GM21528 (cell line): Measurements from ENCODE around the gene ZG16B.

ENCODE experiments used
- ATAC-seq: cut with Tn5 transposase; IDR thresholded peaks from one replicate; pipeline ENCODE4 v1.9.1; 2021; ENCODE audit warnings: mild to moderate bottlenecking, moderate library complexity; ENCODE audit not compliant: unreplicated experiment, low FRiP score

The ZG16B gene

DNA sequence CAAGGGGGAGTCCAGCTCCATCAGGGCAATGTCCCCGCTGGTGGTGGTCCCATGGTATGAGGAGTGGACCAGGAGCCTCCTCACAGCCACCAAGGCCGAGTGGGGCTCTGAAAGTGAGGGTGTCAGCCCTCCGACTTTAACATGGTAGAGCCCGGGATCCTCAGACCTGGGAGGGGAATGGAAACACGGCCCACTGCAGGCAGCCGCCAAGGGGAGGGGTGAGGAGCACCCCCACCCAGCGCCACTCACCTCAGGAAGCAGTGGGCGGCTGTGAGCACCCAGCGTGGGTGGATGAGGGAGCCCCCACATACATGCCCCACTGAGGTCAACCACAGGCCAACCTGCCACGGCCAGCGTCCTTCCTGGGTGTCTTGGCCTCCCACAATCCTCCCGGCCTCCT lies 10.8 kb downstream of the ZG16B start:
- ATAC-seq, result no peak

DNA sequence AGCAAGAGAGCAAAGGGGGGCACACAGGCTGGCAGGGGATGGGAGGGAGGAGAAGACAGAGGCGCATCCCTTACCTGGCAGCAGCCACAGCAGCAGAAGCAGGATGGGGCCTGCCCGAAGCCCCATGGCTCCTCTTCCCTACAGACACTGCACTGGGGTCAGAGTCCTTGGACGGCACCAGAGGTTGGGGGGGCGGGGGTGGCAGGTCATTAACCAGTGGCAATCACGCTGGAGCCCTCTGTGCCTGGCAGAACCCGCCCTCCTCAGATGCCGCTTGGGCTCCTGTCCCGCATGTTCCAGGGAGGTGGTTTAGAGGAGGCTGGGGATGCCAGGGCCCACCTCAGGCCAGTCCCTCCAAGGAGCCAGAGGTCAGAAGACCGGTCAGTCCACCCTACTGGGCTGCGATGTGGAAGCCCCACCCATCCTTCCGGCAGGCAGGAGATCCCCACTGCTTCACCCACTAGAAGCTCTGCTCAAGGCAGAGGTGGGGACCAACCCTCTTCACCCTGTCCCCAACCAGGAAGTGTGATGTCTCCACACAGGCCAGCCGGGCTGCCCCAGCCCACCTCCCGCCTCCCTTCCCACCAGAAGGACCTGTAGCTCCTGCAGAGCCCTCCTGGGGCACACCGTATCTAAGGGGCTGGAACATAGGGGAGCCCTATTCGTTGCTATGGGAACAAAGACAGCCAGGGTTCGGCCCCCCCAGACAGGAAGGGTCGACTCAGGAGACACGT lies 11.7 kb downstream of the ZG16B start:
- no peak for ATAC-seq

DNA sequence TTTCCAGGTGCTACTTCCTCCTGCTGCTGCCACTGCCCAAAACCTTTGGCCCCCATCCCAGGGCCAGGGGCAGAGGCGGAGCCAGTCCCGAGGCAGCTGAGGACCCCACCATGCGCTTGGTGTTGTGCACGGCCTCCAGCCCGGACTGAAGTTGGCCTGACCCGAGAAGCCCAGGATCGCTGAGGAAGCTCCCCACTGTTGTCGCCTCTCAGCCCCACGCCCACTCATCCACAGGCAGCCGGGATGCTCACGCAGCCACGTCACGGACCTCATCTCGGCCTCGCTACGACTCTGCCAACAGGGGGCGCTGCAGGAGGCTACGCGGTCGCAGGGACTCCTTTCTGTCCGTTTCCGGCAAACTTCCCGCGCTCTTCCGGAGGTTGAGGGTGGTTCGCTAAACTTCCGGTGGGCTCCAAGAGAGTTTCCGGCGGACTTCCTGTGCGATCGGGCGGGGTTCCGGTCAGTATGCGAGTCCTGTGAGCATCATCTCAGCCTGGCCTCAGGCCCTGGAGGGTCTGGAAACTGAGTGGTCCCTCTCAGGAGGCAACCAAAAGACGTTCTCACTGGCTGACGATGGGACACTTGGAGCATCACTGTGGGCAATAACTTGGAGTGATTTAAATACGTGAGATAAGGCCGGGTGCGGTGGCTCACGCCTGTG lies 12.4 kb downstream of the ZG16B start:
- ATAC-seq, result no peak

DNA sequence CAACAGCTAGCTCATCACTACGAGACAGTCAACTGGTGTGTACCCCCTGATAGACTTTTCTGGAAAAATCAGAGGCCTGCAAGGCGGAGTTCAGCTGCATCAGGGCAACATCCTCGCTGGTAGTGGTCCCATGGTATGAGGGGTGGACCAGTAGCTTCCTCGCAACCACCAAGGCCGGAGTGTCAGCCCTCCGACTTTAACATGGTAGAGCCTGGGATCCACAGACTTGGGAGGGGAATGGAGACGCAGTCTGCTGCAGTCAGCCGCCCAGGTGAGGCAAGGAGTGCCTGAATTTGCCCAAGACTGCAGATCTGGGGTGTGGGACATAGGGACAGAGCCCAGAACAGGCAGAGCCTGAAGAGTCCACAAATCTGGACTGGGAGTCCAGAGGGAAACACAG lies 13.4 kb downstream of the ZG16B start:
- no peak for ATAC-seq

DNA sequence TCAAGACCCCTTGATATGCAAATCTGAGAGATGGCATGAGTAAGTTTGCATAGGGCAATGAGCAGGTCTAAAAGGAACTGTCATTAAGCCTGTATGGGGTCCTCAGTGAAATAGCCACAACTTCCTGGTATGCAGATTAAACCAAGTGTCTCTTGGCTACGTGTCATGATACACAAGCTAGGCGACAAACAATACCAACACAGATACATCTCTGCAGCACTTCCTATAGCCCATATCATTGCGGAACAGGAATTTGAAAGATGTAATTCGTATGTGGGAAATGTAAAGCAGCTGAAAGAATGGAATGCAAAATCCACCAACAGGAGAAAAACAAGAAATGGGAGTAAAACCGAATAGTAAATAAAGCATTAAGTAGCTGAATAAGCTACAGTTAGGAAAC lies 15.0 kb downstream of the ZG16B start:
- ATAC-seq, result no peak

DNA sequence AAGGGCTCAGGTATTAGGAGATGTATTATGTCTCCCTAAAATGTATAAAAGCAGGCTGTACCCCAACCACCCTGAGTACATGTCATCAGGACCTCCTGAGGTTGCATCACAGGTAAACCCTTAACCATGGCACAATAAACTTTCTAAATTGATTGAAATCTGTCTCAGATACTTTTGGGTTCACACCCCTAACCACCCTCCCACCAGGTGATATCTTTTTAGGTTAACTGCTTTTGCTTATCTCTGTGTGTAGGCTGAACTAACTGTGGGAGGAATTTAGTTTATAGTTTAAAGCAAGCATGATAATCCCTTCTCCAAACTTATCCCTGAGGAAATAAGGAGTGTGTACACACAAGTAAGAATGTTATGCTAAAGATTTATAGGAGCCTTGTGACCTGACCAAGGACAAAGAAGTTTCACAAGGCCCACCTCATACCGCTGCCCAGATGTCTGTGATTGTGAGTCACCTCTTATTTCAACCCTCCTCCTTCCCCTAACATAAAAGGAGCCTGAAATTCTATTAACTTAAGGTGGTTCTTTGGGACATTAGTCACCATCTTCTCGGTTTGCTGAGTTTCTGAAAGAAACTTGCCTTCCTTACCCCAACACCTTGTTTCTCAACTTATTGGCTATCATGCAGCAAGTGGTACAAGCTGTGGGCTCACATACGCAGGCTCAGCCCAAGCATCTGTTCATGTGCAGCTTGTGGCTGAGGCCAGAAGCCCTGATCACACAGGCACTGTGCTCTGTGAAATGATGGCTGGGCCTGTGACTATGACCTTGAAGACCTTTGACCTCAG lies 16.6 kb downstream of the ZG16B start:
- ATAC-seq, result no peak

DNA sequence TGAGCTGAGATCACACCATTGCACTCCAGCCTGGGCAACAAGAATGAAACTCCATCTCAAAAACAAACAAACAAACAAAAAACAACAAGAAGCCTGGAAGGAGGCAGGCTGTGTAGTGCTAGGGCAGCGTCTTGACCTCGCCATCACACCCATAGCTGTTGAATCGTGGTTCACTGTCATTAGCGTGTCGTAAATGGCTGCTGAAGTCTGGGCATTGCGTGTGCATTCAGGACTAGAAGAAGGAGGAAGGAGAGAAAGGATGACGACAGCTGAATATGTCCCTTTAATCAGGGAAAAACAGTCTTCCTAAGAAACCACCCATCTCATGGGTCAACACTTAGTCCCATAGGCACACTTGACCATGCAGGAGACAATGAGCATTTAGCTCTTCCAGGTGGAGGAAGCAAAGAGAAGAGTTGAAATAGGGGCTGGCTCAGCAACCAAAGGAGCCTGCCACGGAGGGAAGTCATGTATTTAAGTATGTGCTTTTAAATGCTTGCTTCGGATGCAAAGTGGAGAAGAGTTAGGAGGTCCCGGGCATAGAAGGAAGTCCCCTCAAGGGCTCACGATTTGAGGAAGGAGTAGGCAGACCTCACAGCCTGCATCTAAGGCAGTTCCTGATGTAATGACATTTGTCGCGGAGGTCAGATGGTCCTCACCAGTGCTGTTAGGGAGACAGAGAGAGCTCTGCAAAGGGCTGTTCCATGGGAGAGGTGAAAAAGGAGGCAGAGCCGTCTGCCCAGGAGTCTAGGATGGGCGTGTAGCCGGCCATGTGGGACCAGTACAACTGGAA lies 19.0 kb downstream of the ZG16B start:
- no peak for ATAC-seq

DNA sequence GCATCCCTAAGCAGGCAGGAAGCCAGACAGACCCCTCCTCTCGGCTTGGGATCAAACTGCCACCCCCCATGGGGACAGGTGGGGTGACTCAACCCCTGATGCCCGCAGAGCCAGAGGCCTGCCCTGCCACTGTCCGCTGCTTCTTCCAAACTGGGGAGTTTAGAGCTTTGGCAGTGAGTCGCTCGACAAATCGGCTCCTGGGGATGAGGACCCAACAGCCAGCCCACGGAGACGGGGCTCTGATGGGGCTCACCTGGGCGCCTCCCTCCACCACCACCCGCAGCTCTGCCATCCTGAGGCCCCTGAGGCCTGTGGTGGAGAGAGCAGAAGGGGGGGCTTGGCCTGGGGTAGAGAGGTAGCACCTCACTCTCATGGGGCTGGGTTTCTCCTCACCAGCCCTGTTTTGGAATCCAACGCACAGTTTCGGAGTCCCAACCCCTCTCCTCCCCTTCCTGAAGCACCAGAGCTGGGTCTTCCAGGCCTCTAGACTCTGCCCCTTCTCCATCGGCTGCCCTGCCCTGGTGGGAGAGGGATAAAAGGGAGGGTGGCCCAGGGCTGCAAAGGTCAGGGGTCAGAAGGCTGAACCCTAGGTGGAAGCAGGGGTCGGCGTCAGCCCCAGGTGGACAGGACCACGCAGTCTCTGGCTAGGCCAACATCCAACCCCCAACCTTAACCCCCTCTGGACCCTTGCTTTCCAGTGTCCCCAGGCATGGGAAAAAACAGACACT lies 22.1 kb downstream of the ZG16B start:
- ATAC-seq, result no peak

DNA sequence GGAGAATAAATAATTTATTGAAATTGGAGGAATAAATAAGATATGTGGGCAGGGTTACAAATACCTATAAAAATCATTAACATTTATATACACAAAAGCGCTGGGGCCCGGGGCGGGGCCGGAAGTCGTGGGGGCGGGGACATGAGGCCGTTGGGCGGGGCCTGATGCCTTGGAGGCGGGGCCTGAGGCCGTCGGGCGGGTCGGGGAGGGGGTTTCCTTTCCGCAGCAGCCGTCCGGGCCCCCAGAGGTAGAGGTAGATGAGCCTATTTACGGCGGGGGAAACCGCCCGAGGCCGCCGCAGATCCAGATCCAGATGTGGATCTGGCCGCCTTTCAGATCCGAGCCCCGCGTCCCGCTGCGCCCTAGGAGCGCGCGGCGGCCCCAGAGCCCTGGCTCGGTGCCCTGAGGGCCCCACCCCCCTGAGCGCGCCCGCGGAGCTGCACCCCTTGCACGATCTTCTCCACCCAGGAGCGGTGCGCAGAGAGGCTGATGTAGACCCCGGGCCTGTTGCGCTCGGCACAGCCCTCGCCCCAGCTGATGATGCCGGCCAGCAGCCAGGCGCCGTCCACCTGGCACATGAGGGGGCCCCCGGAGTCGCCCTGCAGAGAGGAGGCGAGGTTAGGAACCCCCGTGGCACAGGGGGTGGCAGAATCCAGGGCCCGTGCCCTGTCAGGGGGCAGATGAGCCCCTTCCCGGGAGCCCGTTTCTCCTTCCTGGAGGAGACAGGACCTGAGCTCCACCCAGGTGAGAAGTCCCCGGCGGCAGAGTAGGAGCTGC lies 22.8 kb downstream of the ZG16B start:
- ATAC-seq, result no peak

DNA sequence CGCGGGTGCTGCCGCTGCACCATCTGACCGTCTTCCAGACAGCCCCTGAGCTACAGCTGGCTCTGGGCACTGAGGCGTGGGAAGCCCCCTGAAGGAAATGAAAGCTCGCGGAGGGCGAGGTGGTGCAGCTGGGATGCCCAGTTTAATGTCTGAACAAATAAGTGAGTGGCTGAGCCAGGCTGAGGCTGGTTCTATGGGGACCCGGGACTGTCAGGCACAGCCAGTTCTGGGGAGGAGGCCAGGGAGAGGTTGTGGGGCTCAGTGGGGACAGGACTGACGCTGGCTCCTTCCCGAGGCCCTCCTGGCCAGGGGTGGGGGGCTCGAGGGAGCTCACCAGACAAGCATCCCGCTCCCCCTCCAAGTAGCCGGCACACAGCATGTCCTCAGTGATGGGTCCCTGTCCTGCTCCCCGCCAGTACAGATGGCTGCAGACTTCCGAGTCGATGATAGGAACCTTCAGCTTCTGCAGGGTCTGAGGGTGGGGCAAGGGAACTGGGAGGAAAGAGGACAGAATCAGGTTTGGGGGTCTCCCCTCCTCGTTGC lies 23.5 kb downstream of the ZG16B start:
- ATAC-seq, result no peak

DNA sequence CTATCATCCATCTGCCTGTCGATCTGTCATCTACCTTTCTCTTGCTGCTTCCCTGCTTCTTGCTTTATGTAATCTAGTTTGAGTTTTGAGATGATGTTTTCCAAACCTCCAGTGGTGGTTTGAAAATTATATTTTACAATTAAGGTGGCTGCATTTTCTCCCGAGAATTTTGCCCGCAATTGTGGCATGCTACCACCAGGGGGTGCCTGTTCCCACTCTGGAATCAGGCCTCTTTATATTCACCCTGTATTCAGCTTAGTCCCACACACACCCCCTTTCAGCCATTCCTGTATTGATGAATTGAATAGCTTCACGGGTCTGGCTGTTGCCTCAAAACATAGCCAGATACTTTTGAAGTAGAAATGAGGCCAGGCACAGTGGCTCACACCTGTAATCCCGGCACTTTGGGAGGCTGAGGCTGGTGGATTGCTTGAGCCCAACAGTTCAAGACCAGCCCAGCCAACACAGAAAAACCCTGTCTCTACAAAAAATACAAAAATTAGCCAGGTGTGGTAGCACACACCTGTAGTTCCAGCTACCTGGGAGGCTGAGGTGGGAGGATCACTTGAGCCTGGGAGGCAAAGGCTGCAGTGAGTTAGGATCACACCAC lies 24.7 kb downstream of the ZG16B start:
- ATAC-seq, result no peak

DNA sequence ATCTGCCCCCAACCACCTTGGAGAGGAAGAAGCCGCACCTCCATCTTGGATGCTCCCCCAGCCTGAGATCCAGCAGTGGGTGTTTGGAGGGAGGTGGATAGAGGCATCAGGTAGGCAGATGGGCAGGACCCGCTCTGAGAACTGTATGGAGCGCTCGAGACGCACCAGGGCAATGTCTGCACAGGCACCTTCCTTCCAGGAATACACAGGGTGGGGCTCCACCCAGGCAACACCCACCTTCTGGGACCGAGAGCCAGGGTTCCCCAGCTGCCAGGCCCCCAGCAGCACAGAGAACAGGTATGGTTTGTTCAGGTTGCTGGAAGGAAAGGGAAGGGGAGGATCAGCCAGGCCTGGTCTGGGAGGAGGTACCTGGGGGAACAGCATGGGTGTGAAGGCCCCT lies 25.4 kb downstream of the ZG16B start:
- ATAC-seq, result no peak

DNA sequence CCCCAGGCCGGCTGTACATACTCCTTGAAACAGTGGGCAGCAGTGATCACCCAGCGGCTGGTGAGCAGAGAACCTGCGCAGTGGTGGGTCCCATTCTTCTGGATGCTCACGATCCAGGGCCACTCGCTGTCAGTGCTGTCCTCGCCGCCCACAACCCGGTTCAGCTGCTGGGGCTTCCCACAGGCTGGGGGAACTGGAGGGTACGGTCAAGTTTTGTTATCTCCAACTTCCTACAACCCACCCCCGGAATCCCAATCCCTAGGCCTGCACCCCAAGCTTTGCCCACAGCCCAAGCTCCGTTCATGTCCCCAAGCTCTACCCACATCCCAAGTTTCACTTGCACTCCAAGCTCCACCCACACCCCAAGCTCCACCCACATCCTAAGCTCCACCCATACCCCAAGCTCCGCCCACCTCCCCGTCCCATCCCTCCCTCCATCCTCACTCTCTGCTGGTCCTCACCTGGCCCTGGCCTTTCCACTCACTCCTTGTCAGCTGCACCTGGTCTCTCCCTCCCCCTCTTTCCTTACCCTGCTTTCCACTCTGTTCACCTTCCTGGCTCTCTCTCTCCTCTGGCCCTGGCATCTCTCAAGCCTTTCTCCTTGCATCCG lies 26.1 kb downstream of the ZG16B start:
- ATAC-seq, result no peak

DNA sequence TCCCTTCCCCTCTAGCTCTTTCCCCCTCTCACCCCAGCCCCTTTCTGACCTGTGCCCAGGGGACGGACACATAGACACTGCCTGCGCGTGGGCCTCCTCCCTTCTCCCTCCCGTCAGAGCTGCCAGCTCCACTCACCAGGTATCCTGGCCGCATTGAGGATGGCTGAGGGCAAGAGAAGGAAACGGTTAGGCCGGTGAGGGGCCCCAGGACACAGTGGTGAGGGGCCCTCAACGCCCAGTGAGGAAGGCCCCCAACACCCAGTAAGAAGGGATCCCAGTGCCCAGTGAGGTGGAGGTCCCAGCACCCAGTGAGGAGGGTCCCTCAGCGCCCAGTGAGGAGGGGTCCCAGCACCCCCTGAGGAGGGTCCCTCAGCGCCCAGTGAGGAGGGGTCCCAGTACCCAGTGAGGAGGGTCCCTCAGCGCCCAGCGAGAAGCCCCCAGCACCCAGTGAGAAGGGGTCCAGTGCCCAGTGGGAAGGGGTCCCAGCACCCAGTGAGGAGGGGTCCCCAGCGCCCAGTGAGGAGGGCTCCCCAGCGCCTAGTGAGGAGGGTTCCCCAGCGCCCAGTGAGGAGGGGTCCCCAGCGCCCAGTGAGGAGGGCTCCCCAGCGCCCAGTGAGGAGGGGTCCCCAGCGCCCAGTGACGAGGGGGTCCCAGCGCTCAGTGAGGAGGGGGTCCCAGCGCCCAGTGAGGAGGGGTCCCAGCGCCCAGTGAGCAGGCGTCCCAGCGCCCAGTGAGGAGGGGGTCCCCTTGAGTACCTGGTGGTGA lies 26.8 kb downstream of the ZG16B start:
- ATAC-seq, result no peak

DNA sequence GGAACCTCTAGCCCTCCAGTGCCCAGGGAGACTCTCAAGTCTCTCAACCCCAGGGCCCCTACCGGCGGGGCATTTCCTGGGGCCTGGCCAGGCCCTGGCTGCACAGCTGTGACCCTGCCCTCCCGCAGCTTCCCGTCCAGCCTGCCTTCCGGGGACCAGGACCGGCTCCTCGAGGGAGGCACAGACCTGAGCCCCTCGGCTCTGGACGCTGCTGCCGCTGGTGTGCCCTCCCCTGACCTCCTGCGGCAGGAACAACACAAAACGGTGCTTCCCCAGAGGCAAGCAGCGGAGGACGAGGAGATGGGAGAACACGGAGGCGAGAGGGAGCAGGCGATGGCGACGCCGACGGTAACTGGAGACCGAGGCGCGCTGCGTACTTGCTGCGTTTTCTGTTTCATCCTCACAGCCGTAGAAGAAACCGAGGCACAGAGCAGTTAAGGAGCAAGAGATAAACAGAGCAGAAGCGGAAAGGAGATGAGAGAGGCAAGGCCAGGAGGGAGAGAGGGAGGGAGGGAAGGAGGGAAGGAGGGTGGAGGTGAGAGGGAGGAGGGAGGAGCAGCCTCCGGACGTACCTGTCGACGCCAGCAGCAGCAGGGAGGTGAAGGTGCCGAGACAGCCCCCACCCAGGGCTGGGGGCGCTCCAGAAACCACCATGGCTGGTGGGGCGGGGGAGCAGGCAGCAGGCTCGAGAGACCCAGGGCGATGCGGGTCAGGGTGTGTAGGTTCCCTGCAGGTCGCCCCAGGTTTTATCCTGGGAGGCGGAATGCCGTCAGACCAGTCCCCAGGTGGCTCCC lies 27.5 kb downstream of the ZG16B start, which contains the start of gene PRSS22:
Gene PRSS22, minus strand, starts transcription at position 720 of the 794 bp plus-strand sequence. Its CDS starts 66 bp downstream, at position 654.
- ATAC-seq, result no peak

DNA sequence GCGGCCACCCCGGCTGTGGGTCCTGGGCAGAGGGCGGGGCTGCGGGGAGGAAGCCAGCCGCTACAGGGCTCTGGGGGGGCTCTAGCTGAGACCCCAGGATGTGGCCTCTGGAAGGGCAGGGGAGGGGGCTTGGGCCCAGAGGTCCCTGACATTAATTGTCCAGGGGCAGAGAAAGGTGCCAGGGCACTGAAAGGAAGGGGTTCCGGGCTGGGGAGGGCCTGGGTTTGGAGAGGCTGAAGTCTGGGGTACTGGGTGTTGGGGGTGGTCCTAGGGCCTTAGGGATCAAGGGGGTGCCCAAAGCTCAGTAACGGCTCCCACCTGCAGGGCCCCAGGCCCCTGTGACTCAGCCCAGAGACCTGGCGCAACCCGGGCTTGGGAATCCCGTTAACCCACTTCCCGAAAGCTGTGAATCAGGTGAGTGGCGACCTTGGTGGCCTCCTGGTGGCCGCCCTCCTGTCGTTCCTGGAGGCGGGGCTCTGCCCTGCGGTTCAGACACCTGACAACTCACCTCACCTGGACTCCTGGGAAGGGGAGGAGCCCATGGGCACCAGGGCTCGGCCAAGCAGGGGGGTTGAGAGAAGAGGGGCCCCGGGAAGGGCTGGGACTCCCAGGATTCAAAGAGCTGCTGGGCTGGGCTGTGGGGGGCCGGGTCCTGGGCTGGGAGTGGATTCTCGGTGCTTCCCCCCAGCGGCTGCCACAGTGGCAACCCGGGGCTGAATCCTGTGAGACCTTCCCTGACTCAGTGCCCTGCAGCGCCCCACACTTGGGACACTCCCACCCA lies 28.3 kb downstream of the ZG16B start:
- no peak for ATAC-seq
